ENCODE measurements around the gene P2RY14. TPM values are rescaled to one million over a fixed set of nuclear protein-coding genes. Genes with fewer than 3 reads are reported as not detected.

Gene P2RY14
- total RNA-seq, 1 experiment from 2014 or later, result not detected

- H3K4me3 ChIP-seq, result no peak overlapping the region
- no peaks in the 10 kb centered on the region for H4K20me1 ChIP-seq (ENCODE audit: insufficient read depth)
- no TSS peak for BruUV-seq (replicated peaks)
- H3K9me2 ChIP-seq (ENCODE audit: insufficient read depth), result no peaks in the 10 kb centered on the region
- no peaks in the 10 kb centered on the region for H3K27me3 ChIP-seq (ENCODE audit: insufficient read depth, low read depth)
- H3K27ac ChIP-seq, result no peak overlapping the region
- TF ChIP-seq EZH2 (IDR thresholded peaks at IDR 0.05; ENCODE audit: low read depth) (no peak), CTCF (conservative IDR thresholded peaks at IDR 0.05) (no peak)
- CTCF ChIA-PET, result no interaction called here
- no peaks in the 10 kb centered on the region for H3K4me1 ChIP-seq (replicated peaks; ENCODE audit: insufficient read depth)
- H3F3A ChIP-seq (ENCODE audit: insufficient read depth, low read depth), result no peaks in the 10 kb centered on the region
- H3K79me2 ChIP-seq (ENCODE audit: low read depth), result no peaks in the 10 kb centered on the region
- H3K36me3 ChIP-seq (ENCODE audit: low read depth), result no peaks in the 10 kb centered on the region
- no peak for DNase-seq
- no peak overlapping the region for H2AFZ ChIP-seq
- POLR2A ChIA-PET (ENCODE audit: unreplicated experiment), result interaction anchor here (0.6 kb wide), 1 partner anchor 414 kb away, joined by 3 read pairs; no protein-coding TSS in a partner anchor
- H3K4me2 ChIP-seq, result no peak overlapping the region
- intact Hi-C loops (cut with micrococcal nuclease; ENCODE audit: unreplicated experiment), result no loop called here
- H3K9me3 ChIP-seq (ENCODE audit: insufficient read depth, low read depth), result no peaks in the 10 kb centered on the region
Observed at GRCh38 chr3:151197981-151198767, 80.2 kb downstream of the P2RY14 start.

GRCh38 chr3:151197228-151197627, 81.1 kb downstream of the P2RY14 start:
- H3K27me3 ChIP-seq (ENCODE audit: insufficient read depth, low read depth), result no peaks in the 10 kb centered on the region
- H3K79me2 ChIP-seq (ENCODE audit: low read depth), result no peaks in the 10 kb centered on the region
- no peak overlapping the region for H2AFZ ChIP-seq
- intact Hi-C loops (cut with micrococcal nuclease; ENCODE audit: unreplicated experiment), result no loop called here
- H3K4me1 ChIP-seq (replicated peaks; ENCODE audit: insufficient read depth), result no peaks in the 10 kb centered on the region
- H4K20me1 ChIP-seq (ENCODE audit: insufficient read depth), result no peaks in the 10 kb centered on the region
- no peaks in the 10 kb centered on the region for H3F3A ChIP-seq (ENCODE audit: insufficient read depth, low read depth)
- TF ChIP-seq EZH2 (IDR thresholded peaks at IDR 0.05; ENCODE audit: low read depth), result no peak
- no peak for TF ChIP-seq CTCF (conservative IDR thresholded peaks at IDR 0.05)
- H3K9me3 ChIP-seq (ENCODE audit: insufficient read depth, low read depth), result no peaks in the 10 kb centered on the region
- H3K4me3 ChIP-seq, result no peak overlapping the region
- no peaks in the 10 kb centered on the region for H3K36me3 ChIP-seq (ENCODE audit: low read depth)
- no TSS peak for BruUV-seq (replicated peaks)
- H3K4me2 ChIP-seq, result no peak overlapping the region
- POLR2A ChIA-PET (ENCODE audit: unreplicated experiment), result interaction anchor here (0.6 kb wide), 1 partner anchor 413 kb away, joined by 3 read pairs; no protein-coding TSS in a partner anchor
- no peak overlapping the region for H3K27ac ChIP-seq
- H3K9me2 ChIP-seq (ENCODE audit: insufficient read depth), result no peaks in the 10 kb centered on the region
- DNase-seq, result no peak
- CTCF ChIA-PET, result no interaction called here

- H3F3A ChIP-seq (ENCODE audit: insufficient read depth, low read depth), result no peaks in the 10 kb centered on the region
- CTCF ChIA-PET, result no interaction called here
- H3K4me3 ChIP-seq, result no peak overlapping the region
- no peaks in the 10 kb centered on the region for H3K79me2 ChIP-seq (ENCODE audit: low read depth)
- no peak overlapping the region for H2AFZ ChIP-seq
- H3K4me1 ChIP-seq (replicated peaks; ENCODE audit: insufficient read depth), result no peaks in the 10 kb centered on the region
- no peak overlapping the region for H3K4me2 ChIP-seq
- no peaks in the 10 kb centered on the region for H3K36me3 ChIP-seq (ENCODE audit: low read depth)
- DNase-seq, result no peak
- no peak overlapping the region for H3K27ac ChIP-seq
- BruUV-seq (replicated peaks), result no TSS peak
- TF ChIP-seq EZH2 (IDR thresholded peaks at IDR 0.05; ENCODE audit: low read depth) (no peak), CTCF (conservative IDR thresholded peaks at IDR 0.05) (no peak)
- H3K9me2 ChIP-seq (ENCODE audit: insufficient read depth), result no peaks in the 10 kb centered on the region
- H4K20me1 ChIP-seq (ENCODE audit: insufficient read depth), result no peaks in the 10 kb centered on the region
- H3K9me3 ChIP-seq (ENCODE audit: insufficient read depth, low read depth), result no peaks in the 10 kb centered on the region
- H3K27me3 ChIP-seq (ENCODE audit: insufficient read depth, low read depth), result no peaks in the 10 kb centered on the region
- POLR2A ChIA-PET (ENCODE audit: unreplicated experiment), result no interaction called here
- intact Hi-C loops (cut with micrococcal nuclease; ENCODE audit: unreplicated experiment), result no loop called here
Observed at GRCh38 chr3:151196434-151196833, 81.9 kb downstream of the P2RY14 start.

All from PC-9 (cell line).